ENCODE data around the gene SLC13A3.

Gene SLC13A3

GRCh38 chr20:46519471-46520068 lies 131.7 kb downstream of the SLC13A3 start:
- no peak for DNase-seq

- DNase-seq = peak; percentile 49
Measured at GRCh38 chr20:46512943-46513844, 138.1 kb downstream of the SLC13A3 start, which contains the start of gene ZNF334. TSS of gene ZNF334 (minus strand) at chr20:46513559. CDS start at chr20:46512102, 1,457 bp downstream.

GRCh38 chr20:46509523-46509922 lies 141.7 kb downstream of the SLC13A3 start:
- no peak for DNase-seq

All from DMS153 (cell line).